Astrocyte of the cerebellum (primary cell): ENCODE results near the gene RANBP1.

Experiments
- DNase-seq: peaks from one replicate; pipeline ENCODE4 v3.0.0-alpha.2; 2011; ENCODE audit warnings: low read depth
- H3K4me3 ChIP-seq: 2 replicates; pipeline ENCODE4 v1.5.1; 2011; ENCODE audit warnings: mild to moderate bottlenecking, low read depth, low read length, moderate library complexity
- in situ Hi-C: cut with HindIII; loops from 2 replicates; pipeline ENCODE4 v1.10.0; 2017; ENCODE audit warnings: low sequenced_read_pairs
- TF ChIP-seq, protein P1 (sequence below): IDR thresholded peaks from 2 replicates; pipeline ENCODE4 v1.5.1; 2012; ENCODE audit warnings: low read length, low read depth, moderate library complexity, mild to moderate bottlenecking; ENCODE audit errors: missing control alignments

The RANBP1 gene

DNA sequence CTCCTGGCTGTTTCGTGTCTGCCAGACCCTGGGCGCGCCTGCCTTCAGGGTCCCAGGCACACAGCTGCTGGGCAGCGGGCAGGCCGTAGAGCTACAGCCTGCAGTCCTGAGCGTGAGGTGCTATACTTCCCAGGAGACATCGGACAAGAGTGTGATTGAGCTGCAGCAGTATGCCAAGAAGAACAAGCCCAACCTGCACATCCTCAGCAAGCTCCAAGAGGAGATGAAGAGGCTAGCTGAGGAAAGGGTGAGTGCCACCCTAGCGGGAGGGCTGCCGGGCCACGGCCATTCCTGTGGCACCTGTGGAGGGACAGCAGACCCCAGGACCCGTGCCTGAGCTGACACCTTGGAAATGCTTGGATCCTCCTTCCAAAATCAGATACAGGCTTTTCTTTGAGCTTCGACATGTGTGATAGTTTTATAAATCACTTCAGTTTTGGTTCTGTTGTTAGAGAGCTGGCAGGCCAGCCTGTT is 7.1 kb upstream of the RANBP1 start:
- TF ChIP-seq, protein P1, sequence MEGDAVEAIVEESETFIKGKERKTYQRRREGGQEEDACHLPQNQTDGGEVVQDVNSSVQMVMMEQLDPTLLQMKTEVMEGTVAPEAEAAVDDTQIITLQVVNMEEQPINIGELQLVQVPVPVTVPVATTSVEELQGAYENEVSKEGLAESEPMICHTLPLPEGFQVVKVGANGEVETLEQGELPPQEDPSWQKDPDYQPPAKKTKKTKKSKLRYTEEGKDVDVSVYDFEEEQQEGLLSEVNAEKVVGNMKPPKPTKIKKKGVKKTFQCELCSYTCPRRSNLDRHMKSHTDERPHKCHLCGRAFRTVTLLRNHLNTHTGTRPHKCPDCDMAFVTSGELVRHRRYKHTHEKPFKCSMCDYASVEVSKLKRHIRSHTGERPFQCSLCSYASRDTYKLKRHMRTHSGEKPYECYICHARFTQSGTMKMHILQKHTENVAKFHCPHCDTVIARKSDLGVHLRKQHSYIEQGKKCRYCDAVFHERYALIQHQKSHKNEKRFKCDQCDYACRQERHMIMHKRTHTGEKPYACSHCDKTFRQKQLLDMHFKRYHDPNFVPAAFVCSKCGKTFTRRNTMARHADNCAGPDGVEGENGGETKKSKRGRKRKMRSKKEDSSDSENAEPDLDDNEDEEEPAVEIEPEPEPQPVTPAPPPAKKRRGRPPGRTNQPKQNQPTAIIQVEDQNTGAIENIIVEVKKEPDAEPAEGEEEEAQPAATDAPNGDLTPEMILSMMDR, result no peak
- no peak for DNase-seq
- H3K4me3 ChIP-seq, result no peak overlapping the region
- in situ Hi-C loops, result no loop called here

DNA sequence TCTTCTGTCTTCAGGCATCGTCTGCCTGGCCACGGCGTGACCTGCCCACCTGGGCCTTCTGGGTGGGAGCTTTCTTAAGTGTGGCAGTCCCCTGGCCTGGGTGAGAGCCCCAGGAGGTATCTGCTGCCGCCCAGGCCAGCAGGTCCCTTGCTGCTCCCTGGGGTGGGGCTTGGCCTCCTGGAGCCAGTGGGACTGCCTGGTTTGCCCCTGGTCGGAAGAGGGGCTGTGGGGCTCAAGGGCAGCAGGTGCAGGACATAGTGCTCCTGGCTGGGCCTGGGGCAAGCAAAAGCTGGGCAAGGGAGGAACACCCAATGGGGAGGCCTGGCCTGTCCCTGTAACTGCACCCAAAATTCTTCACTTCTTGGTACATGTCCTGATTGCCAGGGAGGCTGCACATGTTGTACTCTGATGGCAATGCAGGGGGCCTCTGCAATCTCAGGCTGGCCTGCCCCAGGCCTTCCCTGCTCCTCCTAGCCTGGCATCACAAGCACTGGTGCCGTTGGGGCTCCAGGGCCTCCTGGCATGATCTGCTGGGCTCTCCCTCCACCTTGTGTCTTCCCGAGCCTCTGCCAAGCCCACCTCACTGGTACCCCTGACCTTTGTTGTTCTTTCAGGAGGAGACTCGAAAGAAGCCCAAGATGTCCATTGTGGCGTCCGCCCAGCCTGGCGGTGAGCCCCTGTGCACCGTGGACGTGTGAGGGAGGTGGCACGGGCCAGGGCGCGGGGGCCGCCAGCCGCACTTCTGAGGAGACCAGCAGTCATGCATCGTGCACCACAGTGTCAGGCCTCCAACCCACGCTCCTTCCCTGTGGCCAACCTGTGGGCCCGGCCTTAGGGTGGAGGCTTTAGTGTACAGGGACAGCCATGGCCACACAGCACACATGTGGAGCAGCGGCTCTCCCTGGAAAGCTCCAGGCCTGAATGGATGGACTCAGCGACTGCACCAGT is 6.2 kb upstream of the RANBP1 start:
- DNase-seq, result no peak
- in situ Hi-C loops, result no loop called here
- H3K4me3 ChIP-seq, result no peak overlapping the region
- TF ChIP-seq, protein P1, result no peak

DNA sequence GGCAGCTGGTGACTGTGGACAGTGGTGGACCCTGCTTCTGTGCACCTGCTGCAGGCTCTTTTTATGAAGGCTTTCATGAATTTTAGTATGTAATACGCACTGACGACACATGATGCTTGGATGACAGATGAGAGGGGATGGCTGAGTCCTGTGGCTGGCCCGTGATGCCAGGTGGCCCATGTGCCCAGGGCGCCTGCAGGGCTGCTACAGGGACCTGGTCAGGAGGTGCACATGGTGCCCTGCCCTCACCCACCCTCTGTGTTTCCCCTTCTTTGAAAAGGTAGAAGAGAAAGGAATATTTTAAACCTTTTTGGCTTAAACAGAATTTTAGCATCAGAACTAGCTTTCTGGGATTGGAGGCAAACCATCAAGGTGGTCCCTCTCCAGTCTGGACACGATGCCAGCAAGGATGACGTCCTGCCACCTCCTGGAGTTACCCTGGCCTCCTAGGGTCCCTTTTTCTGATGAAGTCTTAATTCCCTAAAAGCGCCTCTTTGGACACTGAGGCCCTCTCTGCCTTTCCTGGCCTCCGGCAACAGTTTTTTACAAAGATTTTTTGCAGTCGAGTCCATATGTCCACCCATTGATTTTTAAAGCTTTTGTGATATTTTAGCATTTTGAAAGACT is 5.4 kb upstream of the RANBP1 start:
- in situ Hi-C loops, result no loop called here
- H3K4me3 ChIP-seq, result no peak overlapping the region
- no peak for DNase-seq
- TF ChIP-seq, protein P1, result no peak

DNA sequence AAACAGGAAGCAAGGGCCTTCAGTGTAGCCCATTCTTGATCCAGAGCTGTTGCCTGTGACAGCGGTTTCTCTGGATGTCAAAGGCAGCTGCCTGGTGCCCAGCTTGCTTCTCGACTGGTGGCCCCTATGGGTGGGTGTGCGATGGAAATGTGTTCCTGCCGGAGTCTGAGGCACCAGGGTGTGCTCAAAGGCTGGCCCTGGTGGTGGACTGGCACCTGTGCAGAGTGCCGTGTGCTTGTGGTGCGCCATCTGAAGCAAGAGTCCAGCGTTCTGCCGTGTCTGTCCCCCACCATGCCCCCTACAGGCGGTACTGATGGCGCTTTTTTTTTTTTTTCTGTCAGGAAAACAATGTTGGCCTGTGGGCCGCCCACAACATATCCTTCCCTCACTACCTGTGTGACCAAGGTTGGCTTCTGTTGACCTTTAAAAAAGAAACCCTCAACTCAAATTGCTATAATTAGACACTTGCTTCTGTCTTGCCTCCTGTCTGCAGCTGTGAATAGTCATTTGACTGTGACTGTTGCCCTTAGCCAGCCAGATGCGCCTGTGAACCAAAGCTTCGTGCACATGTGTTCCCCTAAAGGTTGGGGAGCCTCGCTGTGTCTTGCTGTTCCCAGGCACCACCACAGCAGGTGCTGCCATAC is 4.7 kb upstream of the RANBP1 start:
- no peak overlapping the region for H3K4me3 ChIP-seq
- in situ Hi-C loops, result no loop called here
- TF ChIP-seq, protein P1, result peak; percentile 52
- DNase-seq, result no peak

DNA sequence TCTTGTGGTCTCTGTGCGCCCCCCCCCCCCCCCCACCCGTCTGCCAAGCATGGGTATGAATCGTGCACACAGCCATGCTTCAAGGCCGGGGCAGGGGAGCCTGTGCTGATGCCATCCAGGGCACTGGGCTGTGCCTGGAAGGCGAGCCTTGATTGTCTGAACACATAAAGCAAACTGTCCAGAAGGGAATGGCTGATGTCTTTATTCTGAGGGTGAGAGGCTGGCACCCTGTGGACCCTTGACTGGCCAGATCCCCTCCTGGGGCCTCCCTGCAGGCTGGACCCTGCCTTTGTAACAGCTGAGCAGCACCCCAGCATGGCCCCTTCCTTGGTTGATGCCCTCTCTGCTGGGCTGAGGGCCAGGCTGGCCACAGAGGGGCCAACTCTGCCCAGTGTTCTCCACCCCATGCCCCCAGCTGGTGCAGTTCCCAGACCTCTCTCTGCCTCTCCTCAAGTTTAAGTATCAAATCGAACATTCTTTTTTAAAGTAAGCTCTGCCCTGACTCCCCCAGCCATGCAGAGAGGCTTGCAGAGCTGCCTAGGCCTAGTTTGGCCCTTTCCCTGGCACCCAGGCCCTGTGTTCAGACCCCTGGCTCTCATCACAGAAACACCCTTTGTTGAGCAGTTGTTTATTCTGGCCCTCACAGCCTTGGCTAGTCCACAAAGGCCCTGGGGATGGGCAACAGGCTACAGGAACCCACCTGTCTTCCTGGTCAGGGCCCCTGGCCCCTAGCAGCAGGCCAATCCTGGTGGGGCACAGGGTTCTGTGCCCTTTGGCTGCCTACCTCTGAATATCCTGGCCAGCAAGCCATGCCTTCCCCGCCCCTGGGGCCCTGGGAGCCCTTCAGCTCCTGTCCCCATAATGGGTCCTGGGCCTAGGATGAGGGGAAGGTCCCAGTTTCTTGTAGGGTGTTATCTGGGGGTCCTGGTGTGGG is 3.9 kb upstream of the RANBP1 start:
- no peak for DNase-seq
- TF ChIP-seq, protein P1, result no peak
- in situ Hi-C loops, result no loop called here
- no peak overlapping the region for H3K4me3 ChIP-seq
